Measurements from ENCODE around the gene TRAPPC3L.

TRAPPC3L gene

DNA sequence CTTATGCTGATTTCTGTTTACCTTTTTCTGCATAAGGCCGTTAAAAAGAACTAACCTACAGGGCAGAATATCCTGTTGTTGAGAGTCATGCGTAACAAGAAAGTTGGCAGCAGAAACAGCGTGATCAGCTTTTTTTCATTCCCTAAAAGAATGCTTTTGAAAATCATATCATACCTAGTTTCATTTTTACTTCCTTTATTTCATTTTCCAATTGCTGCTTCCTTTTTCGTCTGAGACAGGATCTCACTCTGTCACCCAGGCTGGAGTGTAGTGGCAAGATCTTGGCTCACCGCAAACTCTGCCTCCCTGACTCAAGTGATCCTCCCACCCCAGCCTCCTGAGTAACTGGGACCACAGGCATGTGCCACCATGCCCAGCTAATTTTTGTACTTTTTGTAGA is 80.2 kb downstream of the TRAPPC3L start:
- no peak for ATAC-seq

DNA sequence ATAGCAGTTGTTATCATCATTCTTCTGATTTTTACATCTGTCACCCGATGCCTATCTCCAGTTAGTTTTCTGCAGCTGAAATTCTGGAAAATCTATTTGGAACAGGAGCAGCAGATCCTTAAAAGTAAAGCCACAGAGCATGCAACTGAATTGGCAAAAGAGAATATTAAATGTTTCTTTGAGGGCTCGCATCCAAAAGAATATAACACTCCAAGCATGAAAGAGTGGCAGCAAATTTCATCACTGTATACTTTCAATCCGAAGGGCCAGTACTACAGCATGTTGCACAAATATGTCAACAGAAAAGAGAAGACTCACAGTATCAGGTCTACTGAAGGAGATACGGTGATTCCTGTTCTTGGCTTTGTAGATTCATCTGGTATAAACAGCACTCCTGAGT is 82.2 kb downstream of the TRAPPC3L start:
- DNase-seq = no peak
- ATAC-seq = no peak

More for the DNA sequence above, 80.2 kb downstream of the TRAPPC3L start:
- DNase-seq = no peak

DNA sequence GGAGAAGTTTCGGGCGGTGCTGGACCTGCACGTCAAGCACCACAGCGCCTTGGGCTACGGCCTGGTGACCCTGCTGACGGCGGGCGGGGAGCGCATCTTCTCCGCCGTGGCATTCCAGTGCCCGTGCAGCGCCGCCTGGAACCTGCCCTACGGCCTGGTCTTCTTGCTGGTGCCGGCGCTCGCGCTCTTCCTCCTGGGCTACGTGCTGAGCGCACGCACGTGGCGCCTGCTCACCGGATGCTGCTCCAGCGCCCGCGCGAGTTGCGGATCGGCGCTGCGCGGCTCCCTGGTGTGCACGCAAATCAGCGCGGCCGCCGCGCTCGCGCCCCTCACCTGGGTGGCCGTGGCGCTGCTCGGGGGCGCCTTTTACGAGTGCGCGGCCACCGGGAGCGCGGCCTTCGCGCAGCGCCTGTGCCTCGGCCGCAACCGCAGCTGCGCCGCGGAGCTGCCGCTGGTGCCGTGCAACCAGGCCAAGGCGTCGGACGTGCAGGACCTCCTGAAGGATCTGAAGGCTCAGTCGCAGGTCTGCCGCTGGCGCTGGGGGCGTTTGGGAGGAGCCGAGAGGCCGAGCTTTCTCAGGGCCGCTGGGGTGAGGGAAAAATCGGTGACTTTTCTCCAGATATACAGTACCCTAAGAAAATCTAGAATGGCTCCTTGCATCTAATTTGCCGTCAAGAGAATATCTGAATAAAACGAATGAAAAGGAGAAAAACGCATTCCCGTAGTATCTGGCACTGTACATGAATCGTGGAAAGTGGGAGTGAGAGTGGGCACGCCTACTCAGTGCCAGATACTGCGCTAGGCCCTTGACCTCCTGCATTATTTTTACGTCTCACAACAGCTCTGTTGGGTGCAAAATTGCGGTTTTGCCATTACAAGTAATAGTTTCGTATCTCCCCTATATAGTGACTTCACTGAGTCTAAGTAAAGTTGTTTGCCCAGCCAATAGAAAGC is 83.3 kb downstream of the TRAPPC3L start:
- ATAC-seq (peak; percentile 85), DNase-seq (peak; percentile 60)

DNA sequence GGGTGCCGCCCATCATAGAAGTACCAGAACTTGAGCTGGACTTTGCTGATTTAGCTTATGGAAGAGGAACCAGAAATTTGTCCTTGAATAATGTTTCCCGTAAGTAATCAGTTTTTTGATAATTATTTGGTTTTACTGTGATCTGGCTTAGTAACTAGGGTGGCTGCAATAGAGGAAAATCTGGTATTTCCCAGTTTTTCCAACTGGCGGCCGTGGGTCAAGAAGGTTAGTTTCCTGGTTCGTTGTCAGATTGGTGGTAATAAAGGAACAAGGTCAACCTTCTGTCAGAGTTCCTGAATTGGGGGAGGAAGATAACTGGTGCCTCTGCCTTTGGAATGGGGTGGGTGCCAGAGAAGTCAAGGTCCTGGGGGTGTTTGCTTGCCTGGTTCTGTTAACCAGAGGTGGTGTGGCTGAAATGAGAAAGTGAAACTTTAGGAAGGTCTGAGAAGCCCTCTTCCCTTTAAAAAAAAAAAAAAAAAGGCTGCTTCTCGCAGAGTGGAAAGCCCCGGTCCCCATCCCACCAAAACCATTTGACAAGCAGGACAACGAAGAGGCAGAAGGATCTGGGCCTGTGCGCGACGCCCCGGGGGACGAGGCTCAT is 84.1 kb downstream of the TRAPPC3L start, which contains the start of gene CALHM6:
TSS of gene CALHM6 (plus strand) at position 45 of the 601 bp plus-strand sequence. CDS start at position 600, 555 bp downstream.
- no peak for DNase-seq

DNA sequence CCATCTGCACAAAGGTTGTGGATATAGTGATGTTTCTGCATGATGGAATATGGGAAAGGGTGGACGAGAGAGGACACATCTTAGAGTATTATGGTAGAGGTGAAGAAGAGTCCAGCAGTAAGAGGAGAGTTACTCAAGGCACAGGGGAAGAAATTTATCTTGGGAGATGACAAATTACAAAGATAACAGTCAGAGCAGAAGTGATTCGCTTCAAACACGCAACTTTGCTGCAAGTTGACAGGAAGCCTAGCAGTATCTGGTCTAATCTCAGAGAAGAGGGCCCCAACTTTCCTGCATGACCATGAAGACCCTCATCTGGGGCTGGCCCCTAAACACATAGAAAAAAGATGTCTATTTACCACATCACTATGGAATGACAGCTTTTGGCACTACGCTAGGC is 85.6 kb downstream of the TRAPPC3L start:
- DNase-seq (no peak), ATAC-seq (no peak)

More for the DNA sequence above, 84.1 kb downstream of the TRAPPC3L start, which contains the start of gene CALHM6:
- ATAC-seq = no peak

DNA sequence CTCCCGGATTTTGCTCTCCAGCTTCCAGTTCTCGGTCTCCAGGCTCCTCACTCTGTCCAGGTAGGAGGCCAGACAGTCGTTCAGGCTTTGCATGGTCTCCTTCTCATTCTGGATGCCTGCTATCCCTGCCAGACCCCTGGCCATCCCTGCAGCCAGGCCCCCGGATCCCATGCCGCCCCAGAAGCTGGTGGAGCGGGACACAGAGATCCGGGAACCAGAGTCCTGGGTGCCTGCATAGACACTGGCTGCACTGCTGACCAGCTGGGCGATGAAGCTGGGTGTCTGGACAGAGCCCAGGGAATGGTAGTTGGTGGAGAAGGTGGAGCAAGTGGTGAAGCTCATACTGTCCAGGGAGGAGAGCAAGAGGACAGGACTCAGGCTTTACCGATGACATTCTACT is 87.2 kb downstream of the TRAPPC3L start:
- ATAC-seq (no peak), DNase-seq (no peak)

DNA sequence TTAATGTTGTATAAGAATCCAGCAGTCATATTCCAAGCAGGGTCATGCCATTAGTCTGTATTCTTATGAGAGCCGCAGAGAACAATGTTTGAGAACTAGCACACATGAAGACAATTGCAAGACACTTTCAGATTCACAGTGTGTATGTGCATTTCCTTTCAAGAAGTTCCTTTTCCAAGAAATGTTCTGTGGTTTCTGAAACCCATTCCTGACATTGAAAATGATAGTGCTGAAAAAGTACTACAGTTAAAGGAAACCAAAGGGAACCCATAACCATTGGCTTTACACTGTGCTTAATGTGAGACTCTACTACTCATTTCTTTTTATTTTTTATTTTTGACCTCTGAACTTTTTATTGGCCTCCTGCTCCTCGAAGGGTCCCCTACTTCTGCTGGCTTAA is 88.6 kb downstream of the TRAPPC3L start:
- DNase-seq (no peak), ATAC-seq (no peak)

DNA sequence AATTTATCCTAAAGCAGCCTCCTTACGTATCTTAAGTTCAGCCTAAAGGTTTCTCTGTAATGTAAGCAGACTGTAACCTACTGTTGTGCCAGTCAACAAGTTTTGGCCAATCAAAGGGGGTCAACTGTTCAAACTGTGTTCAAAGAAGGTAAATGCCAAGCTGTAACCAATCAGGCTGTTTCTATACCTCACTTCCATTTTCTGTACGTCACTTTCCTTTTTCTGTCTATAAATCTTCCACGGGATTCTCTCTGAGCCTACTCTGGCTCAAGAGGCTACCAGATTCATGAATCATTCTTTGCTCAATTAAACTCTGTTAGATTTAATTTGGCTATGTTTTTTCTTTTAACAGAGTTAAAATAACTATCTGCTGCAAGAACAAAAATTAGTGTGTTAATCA is 89.4 kb downstream of the TRAPPC3L start:
- ATAC-seq (no peak), DNase-seq (no peak)

DNA sequence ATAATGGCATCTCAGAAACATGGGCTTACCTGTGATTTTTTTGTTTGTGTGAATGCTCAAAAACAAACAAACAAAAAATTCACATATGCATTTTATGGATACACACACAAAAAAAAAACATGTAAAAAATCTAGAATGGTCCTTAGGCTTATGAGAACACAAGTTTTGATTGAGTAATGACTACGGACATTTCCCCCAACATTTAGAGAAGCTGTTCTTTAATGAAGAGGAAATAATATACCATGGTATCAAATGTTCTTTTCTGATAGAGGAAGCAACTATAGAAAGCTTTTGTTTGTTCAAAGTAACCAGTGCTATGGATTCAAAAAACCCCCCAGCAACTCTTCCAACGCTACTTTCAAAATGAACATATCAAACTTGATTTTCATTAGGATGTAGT is 93.0 kb downstream of the TRAPPC3L start:
- ATAC-seq = no peak

DNA sequence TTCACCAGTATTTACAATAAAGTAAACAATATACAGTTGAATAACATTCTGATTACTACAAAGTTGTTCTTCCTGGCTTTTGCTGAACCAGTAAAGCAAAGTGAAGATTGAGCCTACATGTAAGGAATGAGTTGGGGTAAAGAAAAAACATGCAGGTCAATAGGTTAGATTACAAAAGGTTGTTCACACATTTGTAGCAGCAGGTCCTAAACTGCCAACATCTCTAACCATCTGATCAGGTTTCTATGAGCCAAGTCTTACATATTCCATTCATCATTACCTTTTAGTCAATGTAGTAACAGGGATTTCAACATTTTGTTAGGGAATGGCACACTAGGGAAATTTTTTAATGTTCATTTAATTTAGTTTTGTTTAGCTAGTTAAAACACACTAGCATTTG is 93.6 kb downstream of the TRAPPC3L start:
- ATAC-seq (no peak), DNase-seq (no peak)

More for the DNA sequence above, 93.0 kb downstream of the TRAPPC3L start:
- DNase-seq = no peak

DNA sequence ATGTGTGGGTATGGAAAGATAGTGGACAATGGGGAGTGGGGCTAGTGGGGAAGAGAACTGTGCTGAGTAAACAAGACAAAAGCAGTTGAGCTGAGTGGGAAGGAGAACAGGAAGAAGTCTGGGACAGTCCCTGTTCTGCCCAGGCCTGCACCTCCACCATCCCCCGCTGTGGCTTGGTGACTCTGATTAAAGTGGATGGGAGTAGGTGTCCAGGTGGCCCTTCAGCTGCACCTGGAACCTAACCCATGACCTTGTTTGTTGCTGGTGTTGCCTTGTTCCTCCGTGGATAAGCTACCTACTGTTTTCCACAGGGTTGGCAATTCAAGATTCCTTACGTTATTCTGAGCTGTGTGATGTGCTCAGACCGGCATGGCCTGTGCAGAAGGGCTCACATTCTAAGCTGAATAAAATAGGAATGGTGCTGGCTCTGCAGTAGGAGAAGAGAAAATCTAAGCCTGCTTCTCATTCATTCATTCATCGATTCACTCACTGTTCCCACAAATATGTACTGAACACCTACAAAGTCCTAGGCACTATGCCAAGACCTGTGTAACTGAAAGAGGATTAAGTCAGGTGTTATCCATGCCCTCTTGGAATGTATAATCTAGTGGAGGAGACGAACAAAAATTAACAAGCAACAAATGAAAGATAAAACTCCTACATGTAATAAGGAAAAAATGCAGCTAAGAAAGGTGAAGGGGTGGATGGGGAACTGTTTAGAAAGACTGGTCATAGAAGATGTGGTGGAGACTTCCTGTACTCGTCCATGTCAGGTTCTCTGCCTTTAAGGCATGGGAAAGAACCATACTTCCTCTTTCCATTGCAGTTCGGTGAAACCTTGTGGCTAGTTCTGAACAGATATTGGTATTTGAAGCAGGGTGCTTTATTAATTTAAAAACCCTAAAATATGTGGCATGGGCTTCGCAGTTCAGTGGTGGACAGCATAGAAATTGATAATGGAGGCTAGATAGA is 94.4 kb downstream of the TRAPPC3L start:
- DNase-seq (peak; percentile 13), ATAC-seq (no peak)

DNA sequence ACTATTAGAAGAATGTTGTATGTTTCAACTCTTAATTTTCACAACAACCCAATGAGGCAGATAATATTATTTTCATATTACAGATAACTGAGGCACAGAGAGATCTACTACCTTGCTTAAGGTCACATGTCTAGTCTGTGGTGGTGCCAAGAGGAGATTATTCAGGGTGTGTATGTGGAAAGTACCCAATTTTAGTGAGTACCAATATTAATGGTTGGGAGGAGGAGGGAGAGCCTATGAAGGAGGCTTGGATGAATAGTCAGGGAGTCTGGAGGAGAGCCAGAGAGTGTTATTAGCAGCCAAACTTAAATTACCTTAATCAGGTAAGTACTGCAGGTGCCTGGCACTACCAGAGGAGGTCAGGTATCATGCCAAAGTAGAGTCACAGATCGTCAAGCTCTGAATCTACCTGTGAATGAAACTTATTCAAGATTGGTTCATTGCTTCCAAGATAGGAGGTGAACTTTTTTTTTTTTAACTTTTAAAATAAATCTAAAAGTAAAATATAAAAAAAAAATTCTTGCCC is 95.2 kb downstream of the TRAPPC3L start:
- DNase-seq (no peak), ATAC-seq (no peak)

DNA sequence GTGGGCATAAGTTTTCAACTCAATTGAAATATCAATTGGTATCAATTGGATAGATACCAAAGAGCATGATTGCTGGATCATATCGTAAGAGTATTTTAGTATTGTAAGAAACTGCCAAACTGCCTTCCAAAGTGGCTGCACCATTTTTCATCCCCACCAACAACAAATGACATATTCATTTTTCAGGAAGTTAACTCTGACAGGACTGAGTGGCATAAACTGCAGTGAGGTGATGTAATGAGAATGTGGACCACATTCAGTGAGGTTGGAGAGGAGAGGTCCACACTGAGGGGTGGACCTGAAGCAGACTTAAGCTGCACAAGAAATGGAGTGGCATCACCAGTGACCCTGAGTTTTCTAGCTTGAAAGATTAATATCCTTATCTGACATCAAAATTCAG is 95.9 kb downstream of the TRAPPC3L start:
- ATAC-seq (no peak), DNase-seq (no peak)

DNA sequence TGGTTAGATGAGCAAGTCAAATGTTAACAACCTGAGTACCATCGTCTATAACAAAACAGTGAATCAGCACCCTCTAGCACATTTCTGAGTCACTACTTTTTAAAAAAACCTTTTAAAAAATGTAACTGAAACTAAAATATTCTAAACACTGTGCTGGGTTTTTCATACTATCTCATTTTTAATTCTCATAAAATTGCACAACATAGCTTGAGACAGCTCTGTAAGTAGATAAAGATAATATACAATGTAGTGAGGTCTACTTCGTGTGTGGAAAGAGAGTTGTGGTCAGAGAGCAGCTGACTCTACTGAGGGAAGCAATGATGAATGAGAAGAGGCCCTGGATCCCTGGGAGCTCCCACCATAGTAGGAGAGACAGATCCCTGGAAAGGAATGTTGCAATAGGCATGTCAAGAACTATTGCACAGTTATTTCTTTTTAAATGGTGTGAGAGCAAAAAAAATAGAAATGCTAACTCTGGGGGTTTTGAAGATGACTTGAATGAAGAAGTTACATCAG is 97.9 kb downstream of the TRAPPC3L start:
- peak; percentile 31 for ATAC-seq
- no peak for DNase-seq

DNA sequence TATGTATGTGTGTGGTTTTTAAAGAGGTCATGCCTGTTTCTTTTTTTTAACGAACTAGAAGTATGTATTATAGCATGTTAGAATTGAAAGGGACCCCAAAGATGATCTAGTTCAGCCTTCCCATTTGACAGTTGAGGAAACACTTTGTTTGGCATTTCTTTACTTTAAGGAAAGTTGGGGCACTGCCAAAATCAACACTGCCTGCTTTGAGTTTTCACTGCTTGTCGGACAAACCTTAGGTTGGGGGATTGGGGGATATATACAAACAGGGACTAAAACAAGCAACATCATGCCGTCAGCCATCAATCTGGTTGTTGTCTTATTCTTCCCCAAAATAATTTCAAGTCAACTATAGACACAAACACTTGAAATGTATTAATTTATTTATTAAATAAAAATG is 98.4 kb downstream of the TRAPPC3L start:
- ATAC-seq (no peak), DNase-seq (no peak)

DNA sequence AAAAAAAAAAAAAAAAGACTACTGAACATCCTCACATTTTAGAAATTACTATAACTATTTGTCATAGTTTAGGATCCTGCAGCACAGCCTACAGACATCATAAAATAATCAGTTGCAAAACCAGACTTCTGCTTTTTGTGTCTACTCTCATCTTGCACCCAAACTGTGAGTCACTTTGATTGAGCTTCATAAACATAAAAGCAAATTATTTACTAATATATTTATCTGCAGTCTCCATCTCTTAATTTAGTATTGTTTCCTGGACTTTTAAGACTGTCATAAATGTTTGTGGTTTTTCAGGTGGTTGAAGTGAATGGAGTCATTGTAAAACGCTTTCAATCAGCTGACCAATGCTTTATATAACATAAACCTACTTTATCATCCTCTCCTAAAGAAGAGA is 99.1 kb downstream of the TRAPPC3L start:
- DNase-seq (no peak), ATAC-seq (no peak)

DNA sequence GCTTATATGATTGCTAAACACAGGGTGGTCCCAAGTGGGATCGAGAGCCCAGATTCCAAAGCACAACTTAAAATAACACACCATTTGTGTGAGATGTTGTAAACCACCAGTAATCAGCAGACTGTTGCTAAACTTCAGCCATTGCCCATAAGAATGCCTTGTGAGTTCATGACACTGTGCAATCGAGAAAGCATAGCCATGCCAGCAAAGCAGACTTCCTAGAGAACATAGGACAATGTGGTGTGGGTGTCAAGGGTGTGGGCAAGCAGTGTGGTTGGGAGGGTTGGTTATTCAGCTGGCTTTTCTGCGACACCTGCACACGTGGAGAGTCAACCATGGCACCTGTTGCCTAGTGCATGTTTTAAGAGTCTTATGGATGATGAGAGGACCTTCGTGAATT is 100.4 kb downstream of the TRAPPC3L start:
- DNase-seq (no peak), ATAC-seq (no peak)
